Mesenteric fat pad (tissue), 1 donor: ENCODE data around the gene CENPX. TPM values are rescaled to one million over a fixed set of nuclear protein-coding genes. Genes with fewer than 3 reads are reported as not detected.

ENCODE experiments used
- DNase-seq: peaks from one replicate; pipeline ENCODE4 v3.0.0-alpha.2; 2020; ENCODE audit warnings: low spot score
- total RNA-seq: library from RNA; stranded (reverse); fragmentation: NEBNext Ultra II Directional; extraction: Animal tissue kit (Norgen Biotek cat#: 25700); gene quantifications from one replicate; pipeline ENCODE4 v1.2.1, GENCODE V29; 2021
- donor health status: DM: yes; HTN: yes; CAD: no.

Gene CENPX
- total RNA-seq, 1 donor from 2014 or later: 47.0 TPM

DNA sequence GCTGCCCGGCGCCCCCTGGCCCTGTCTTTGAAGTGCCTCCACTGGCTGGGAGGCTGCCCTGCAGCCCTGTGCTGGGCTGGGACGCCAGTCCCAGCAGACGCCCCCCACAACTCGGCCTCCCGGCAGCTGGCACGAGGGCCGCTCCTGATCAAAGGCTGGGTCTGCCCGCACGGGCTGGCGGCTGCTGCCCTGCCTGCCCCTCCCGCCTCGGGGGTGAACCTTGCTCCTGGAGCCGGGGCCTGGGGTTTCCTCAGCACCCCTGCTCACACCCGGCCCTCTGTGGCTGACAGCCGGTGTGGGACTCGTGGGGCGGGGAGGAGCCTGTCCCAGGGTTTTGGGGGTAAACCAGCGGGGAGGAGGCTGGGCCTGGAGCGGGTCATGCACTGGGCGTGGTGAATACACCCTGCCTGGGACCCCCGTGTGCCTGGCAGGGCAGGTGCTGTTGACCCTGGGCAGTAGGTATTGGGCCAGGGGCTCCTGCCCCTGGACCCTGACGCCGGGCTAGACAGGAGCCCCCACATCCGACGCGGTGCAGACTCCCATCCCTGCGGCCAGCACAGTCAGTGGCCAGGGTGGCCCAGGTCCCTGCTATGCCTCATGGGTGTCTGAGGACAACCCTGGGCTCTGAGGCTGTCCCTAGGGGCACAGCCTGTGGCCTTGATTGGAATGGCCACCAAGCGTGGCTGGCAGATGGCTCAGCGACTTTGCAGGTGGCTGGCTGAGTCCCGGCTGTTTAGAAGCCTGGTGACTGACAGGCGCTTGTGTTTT, 21.7 kb downstream of the CENPX start:
- DNase-seq: no peak

DNA sequence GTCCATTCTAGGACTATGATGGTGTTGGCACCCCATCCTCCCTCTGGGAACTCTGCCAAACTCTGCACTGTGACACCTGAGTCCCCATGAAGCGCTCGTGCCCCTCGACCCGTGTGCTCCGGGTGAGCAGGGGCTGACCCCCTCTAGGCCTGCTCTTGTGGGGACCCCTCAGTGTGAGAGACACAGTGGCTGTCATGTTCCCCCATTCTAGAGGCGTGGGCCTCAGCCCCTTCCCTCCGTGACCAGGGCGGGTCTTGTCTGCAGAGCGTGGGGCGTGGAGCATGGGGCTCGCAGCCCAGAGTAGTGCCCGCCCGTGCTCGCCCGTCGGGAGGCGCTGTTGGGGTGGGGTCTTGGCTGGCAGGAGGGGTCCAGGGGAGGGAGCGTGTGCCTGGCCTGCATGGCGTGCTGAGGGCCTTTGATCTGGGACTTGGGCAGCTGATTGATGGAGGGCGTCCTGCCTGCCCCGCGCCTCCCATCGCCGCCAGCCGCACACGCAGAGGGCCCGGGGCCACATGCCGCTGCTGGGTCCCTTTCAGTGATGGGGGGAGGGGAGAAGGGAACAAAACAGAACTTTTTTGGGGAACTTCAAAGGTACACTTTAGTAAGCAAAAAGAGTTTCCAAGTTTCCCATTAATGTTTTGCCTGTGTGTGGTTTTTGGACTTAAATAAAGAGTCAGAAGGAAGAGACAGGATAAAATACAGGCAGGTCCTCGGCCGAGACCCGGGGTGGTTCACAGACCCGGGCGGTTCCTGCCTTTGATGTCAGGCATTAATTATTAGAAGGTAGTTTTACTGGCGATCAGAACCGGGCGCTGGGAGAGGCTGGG, 22.5 kb downstream of the CENPX start:
- DNase-seq: no peak

DNA sequence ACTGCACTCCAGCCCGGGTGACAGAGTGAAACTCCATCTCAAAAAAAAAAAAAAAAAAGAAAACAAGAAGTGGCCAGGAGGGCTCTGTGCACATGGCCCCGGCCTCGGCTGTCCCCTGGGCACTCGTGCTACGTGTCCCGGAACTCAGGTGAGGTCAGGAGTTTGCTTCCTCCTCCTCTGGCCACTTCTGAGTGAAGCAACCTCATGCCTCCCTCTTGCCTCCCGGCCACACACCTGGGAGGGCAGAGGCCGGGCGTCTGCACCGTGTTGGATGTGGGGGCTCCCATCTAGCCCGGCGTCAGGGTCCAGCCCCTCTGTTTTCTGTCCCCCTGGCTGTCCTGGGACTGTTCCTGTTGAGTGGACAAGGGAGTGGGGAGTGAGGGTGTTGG, 23.1 kb downstream of the CENPX start:
- DNase-seq: no peak

GRCh38 chr17:81998691-81999438, 23.8 kb downstream of the CENPX start:
- DNase-seq: no peak

- no peak for DNase-seq
These were observed 24.5 kb downstream of the CENPX start for GRCh38 chr17:81998212-81998611.

GRCh38 chr17:81996757-81997441, 25.8 kb downstream of the CENPX start:
- no peak for DNase-seq

DNA sequence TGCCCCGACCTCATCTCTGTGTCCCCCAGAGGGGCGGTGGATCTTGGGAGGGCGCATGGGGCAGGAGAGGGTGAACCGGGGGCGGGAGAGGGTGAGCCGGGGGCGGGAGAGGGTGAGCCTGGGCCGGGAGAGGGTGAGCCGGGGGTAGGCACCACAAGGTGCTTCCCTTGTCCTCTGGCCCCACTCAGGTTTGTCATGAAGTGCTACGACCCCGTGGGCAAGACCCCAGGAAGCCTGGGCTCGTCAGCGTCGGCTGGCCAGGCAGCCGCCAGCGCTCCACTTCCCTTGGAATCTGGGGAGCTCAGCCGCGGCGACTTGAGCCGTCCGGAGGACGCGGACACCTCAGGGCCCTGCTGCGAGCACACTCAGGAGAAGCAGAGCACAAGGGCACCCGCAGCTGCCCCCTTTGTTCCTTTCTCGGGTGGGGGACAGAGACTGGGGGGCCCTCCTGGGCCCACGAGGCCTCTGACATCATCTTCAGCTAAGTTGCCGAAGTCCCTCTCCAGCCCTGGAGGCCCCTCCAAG, 26.4 kb downstream of the CENPX start:
- no peak for DNase-seq

- no peak for DNase-seq
These were observed 27.0 kb downstream of the CENPX start for GRCh38 chr17:81995463-81996231.

GRCh38 chr17:81994593-81995462, 27.9 kb downstream of the CENPX start:
- DNase-seq: no peak

GRCh38 chr17:81993729-81994592, 28.7 kb downstream of the CENPX start:
- no peak for DNase-seq

GRCh38 chr17:81992306-81993102, 30.2 kb downstream of the CENPX start:
- no peak for DNase-seq

DNA sequence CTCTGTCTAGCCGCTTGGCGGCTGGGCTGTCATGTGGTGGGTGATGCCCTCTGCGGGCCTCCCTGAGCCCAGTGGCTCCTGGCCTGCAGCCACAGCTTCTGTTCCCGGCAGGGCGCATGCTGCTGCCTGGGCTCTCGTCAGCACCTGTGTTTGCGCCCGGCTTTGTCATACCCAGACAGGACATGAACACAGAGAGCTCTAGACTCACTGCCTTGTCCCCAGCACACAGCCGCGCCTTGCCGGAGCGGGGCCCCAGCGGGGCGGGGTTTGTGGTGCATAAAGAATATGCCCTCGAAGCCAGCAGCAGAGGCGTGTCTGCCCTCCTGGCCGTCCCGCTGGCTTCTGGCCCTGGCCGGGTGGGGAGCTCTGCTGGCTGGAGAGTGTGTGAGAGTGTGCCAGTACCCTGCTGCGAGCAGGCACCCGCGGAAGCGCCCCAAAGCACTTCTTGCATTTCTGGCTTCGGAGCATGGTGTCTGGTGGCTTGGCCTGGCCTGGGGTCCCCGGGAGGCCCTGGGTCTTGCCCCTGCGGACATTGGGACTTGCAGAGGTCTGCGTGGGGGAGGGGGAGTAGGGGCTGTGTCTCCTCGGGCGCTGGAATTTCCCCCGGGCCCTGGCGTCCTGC, 30.9 kb downstream of the CENPX start:
- DNase-seq: no peak

DNA sequence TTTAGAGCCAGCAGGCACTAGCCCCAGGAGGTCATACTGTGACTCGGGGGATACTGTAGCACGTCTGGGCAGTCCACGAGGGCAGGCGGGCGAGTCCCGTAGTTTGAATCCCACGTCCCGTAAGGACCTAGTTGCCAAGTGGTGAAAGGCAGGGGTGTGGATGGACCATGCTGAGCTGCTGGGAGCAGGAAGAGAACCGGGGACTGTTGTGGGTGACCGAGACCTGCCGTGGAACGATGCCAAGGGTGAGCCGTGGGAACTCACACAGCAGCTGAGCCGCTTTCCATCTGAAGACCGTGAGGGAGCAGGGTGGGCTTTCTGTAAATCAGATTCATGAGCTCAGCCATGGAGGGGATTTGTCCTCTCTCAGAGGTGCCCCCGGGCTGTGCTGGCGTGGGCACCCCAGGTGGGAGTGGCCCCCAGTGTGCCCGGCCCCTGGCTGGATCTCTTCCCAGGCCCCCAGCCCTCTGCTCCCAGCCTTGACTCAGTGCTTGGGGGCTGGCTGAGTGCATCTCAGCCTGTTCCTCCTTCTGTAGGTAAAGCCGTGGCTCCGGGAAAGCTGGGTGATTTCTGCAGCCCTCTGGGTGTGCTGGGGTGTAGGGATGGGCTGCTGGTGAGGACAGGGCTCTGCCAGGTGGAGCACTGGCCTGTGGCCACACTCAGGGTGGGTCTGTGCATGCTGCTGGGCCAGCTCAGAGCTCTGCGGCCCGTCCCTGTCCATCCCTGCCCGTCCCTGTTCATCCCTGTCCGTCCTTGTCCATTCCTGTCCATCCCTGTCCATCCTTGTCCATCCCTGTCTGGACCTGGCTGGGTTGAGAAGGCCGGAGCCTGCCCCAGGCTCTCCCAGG, 31.6 kb downstream of the CENPX start:
- DNase-seq: no peak

- no peak for DNase-seq
These were observed 35.4 kb downstream of the CENPX start for GRCh38 chr17:81987161-81987770.

DNA sequence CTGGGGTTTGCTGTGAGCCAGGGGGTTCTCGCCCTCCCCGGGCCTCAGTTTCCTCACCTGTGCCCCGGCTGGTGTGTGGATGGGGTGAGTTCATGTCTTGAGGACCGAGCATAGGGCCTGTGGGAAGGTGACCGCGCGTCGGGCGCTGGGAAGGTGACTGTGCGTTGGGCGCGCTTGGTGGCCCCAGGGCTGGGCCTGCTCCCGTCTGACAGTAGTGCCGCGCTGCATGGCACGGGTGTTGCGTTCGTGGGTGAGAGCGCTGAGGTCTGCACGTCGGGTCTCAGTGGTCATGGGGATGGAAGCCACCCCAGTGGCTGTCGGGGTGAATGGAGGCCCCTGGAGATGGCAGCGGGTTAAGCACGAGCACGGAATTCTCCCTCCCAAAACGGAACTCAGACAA, 36.1 kb downstream of the CENPX start:
- no peak for DNase-seq
